ENCODE data around the gene NELL1.
A peak's percentile ranks its signal among the peaks of the same experiment; 100 is the strongest.

NELL1 gene

DNA sequence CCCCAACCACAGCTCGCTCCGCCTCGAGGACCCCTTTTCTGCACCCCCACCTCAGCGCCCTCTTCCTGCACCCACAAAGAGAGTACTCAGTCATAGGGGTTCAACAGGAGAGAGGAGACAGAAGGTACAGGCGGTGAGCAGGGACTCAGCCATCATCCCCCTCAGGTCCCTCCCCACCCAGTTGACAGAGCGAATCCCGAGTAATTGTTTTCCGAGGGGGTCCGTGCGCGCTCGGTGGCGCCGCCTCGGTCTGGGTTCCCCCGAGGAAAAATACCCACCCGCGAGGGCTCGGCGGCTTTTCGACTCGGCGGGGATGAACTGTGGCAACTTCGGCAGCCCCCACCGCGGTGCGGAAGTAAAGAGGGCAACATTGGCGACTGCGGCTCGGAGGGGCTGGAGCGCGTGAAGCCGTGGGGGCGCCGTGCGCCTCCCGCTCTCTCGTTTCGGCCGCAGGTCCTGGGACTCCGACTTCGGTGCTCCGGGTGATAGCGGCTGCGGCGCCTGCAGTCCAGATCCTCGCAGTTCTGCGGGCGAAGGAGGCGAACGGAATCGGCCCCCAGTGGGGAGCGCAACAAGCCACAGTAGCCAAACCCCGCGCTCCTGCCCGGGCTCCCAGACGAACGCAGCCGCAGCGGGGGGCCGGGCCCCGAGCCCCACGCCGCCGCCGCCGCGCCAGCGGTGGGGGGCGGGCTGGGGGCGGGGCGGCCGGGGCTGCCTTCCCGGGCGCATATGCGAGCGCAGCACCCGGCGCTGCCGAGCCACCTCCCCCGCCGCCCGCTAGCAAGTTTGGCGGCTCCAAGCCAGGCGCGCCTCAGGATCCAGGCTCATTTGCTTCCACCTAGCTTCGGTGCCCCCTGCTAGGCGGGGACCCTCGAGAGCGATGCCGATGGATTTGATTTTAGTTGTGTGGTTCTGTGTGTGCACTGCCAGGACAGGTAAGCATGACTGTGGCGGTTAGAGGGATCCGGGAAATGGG, at the start of gene NELL1:
Gene NELL1 (plus strand): TSS at position 743 of the 976 bp plus-strand sequence.
- DNase-seq = no peak

GRCh38 chr11:20620988-20621387, 48.4 kb upstream of the NELL1 start:
- no peak for DNase-seq

- no peak for DNase-seq
Measured at GRCh38 chr11:20621679-20622078, 47.7 kb upstream of the NELL1 start.

GRCh38 chr11:20623252-20623651, 46.1 kb upstream of the NELL1 start:
- no peak for DNase-seq

DNA sequence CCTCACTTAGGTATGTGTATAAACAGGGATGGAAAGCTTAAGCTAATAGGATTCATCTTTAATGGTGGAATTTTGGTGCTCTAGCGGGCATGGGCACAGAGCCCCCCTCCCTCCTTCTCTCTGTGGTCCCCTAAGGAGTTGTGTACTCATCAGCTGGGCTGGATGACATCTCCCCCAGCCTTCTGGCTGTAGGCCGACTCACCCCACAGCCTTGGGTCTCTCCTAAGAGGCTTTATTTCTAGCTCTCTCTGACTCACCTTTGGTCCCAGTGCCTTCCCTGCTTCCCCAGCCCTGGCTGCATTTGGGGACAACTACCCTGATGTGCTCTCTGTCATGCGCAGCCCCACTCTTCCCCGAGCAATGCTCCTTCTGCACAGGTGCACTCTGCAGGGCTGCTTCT, 43.1 kb upstream of the NELL1 start:
- no peak for DNase-seq

DNA sequence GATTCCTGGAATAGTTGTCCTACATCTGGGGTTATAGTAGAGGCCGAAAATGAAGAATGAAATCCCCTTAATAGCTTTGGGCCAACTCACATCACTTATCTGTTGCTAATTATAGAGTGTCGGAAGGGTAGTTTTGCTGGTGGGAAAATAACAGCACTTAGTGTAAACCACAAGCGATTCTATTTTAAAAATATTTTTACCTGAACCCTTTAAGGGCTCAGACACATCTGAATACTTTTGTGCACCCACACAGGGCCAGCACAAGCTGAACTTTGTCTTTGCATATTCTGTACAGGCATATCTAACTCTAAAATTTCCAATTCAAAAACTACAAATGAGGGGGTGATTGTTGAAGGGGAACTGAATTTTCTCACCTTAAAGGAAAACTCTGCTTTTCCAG, 42.4 kb upstream of the NELL1 start:
- DNase-seq = no peak

DNA sequence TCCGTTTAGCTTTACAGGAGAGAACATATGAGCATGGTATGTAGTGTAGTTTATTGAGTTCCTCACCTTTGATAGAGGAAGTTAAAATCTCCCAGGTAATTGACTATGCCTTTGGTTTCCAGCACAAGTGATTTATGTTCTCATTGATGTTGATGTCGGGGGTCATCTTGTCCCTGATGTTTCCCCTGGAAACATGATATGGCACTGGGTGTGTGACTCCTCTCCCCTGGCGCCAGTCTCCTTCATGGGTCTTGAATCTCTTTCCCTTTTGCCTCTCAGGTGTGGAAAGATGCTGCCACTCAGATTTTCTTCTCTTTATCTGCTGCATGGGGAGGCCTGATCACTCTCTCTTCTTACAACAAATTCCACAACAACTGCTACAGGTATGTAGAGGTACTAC, 41.7 kb upstream of the NELL1 start:
- no peak for DNase-seq

DNA sequence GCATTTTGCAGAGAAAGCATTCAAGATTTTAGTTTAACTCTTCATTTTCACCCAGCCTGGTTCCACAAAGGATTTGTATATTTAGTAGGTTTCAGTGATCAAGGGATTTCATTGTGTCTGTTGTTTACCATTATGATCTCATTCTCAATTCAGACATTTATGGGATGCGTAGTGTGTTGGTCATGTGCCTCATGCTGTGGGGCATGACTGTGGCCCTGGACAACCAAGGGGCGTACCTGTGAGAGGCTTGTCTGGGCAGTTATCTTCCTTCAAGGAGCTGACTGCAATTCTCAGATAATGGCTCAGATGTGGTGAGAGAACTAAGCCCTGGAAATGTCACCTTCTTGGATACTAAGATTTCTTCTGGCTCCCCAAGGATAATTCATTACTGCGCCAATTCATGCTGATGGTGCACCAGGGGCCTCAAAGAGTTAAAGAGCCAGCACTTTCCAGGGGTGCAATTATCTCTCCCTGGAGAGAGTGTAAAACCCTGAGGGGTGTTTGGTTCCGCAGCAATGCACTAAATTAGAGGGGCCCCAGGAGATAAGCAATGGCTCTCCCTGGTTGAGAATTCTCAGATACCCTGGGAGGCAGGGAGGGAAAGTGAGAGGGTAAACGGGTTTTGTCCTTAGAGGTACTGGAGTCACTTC, 37.7 kb upstream of the NELL1 start:
- no peak for DNase-seq

DNA sequence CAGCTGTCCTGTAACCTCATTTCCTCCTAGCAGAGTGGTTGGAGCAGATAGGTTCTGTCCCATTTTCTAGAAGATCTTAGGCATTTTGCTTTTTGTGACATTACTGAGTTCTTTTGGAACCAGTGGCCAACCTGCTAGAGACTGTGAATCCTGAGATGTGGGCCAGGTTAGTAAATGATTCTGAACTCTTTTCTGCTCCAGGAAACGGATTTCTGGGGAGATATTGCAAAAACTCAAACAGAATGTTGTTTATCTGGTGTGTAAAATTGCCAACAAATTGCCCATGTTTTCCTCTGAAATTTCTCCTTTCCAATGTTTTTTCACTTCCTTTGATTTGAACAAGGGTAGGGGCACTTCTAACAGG, 37.2 kb upstream of the NELL1 start:
- DNase-seq = no peak

DNA sequence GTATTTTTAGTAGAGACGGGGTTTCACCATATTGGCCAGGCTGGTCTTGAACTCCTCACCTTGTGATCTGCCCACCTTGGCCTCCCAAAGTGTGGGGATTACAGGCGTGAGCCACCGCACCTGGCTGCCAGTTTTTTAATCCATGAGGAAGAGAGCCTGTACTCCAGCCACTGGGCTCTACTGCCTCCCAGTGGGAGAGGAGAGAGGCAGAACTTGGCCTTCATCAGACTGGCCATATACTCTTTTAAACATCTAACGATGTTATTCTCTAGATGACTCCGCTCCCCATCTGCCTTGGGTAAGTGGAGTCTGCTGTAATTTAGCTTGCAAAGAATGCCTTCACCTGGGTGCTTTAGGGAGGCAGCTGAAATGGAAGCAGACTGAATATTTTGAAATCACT, 35.3 kb upstream of the NELL1 start:
- no peak for DNase-seq

DNA sequence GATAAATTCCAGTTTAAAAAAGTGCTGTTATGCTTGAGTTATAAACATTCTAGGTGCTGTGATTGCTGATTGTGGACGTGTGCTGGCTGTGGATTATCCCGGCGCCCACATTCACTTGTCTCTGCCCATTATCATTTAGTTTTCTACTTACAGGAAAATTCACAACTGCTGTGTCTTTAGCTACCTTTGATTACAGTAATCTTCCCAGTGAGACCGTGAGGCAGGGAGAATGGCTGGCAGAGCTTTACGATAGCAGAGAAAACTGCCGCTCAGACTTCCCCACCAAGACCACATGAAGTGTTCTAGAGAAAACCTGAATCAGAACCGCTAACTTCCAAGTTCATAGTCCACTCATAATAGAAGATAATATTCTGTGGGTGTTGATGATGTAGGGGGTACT, 34.6 kb upstream of the NELL1 start:
- DNase-seq = no peak

DNA sequence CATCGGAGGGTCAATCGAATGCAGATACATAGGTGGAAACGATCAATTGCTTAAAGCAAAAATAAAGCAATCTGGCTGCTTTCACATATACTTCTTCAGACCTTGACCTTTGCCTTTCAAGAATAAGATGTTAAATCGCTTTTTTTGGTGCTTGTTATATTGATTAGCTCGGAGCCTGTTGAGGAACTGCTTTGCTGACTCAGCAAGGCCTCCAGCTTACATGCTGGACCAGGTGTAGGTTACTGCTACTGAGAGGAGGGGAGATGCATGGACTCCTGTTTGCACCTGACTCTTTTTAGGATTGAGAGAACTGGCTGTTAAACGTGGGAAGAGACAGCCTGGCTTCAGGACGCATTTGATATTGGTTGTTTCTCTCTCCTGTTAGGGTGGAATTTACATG, 31.3 kb upstream of the NELL1 start:
- DNase-seq = no peak

DNA sequence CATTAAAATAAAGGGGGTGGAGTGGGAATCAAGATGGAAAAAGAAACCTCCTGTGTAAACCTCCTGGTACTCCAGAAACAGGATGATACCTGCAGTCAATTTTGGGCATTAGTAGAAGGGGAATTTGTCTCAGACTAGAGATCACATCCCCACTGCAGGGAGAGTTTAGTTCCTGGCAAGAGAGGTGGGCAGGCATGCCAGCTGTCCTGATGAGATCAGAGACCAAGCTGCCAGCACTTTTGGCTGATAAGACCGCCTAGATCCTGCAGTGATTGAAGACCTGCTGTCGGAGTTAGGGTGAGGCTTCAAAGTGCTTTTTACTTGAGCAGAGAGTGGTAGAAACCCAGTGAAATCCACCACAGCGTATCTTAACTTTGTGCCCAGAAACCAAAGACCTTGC, 29.7 kb upstream of the NELL1 start:
- no peak for DNase-seq

DNA sequence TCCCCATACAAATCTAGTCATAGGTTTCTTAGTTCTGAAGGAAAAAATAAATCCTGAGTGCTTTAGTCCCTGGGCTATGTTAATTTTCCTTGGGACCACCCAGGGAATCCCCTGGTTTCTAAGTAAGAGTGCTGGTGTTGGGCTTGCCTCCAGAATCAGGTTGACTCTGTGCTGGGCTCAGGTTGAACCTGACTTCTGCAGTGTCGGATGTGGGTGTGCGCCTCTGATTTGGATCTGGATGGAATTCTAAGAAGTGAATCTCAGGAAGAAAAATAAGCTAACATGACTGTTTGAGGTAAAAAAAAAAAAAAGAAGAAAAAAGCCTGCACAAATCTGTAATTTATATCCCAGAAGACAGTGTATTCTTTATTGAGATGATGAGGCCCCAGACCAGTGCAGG, 29.0 kb upstream of the NELL1 start:
- DNase-seq = no peak

DNA sequence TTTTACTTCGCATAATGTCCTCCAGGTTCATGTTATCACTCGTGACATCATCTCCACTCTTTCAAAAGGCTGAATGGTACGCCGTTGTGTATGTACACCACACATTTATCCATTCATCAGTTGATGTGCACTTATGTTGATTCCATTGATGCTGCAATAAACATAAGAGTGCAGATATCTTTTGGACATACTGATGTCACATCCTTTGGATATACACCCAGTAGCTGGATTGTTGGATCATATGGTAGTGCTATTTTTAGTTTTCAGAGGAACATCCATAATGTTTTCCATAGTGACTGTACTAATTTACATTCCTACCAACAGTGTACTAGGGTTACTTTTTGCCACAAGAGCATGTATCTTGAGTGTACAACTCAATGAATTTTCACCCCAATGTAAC, 25.0 kb upstream of the NELL1 start:
- DNase-seq = no peak

DNA sequence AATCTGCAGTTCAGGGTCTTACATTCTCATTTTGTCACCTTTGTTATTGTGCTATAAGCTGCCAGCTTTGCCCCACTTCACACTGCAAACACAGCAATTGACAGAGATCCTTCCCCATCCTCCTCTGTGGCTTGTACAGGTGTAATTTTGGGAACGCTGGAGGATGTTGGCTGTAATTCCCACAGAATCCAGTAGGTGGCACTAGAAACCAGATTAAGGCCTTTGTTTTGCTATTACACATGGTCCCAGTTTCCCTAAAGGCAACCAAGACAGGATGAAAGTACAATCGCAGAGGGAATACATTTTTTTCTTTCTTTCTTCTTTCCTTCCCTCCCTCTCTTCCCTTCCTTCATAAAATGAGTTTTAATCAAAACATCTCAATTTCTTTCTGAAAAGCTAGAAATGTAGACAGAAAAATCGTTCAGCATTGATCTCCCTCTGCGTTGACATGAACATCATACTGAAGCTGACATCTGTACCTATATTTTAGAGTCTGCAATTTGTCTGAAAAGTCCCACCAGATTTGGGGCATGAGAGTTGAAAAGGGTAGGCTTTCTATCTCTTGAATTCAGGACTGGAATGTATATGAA, 21.3 kb upstream of the NELL1 start:
- peak; percentile 60 for DNase-seq

GRCh38 chr11:20652150-20652806, 17.1 kb upstream of the NELL1 start:
- DNase-seq = no peak

GRCh38 chr11:20654038-20654437, 15.3 kb upstream of the NELL1 start:
- DNase-seq = no peak

GRCh38 chr11:20656901-20657300, 12.5 kb upstream of the NELL1 start:
- no peak for DNase-seq

- no peak for DNase-seq
Measured at GRCh38 chr11:20658135-20658534, 11.3 kb upstream of the NELL1 start.

DNA sequence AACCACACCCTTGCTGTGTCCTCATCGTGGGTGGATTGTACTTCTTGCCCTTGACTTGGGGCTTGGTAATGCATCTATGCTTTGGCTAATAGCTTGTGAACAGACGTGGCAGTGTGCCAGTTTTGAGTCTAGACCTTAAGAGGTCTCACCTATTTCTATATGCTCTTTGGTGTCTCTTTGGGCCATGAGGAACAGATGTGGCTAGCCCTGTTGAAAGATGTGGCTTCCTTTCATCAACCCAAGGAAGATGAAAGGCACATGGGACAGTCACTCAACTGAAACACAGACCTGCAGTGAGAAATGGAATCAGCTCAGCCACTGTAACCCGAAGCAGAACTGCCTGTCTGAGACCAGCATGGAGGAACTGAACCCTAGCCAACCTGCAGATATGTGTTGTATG, 7.9 kb upstream of the NELL1 start:
- DNase-seq = no peak

DNA sequence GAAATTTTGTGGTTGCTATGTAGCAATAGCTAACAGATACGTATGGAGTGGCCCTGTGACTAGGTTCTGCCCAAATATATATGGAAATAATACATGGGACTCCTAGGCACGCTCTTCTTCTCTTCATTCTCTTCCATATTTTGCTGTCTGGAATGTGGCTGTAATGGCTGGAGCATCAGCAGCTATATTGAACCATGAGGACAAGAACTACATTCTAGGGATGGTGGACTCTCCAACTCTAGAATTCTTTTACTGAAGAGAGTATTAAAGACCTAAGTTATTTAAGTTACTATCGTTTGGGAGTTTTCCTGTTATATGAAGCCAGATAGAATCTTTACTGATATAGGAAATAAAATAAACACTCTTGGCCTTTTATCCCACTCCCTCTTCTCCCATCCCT, 7.5 kb upstream of the NELL1 start:
- DNase-seq = no peak

DNA sequence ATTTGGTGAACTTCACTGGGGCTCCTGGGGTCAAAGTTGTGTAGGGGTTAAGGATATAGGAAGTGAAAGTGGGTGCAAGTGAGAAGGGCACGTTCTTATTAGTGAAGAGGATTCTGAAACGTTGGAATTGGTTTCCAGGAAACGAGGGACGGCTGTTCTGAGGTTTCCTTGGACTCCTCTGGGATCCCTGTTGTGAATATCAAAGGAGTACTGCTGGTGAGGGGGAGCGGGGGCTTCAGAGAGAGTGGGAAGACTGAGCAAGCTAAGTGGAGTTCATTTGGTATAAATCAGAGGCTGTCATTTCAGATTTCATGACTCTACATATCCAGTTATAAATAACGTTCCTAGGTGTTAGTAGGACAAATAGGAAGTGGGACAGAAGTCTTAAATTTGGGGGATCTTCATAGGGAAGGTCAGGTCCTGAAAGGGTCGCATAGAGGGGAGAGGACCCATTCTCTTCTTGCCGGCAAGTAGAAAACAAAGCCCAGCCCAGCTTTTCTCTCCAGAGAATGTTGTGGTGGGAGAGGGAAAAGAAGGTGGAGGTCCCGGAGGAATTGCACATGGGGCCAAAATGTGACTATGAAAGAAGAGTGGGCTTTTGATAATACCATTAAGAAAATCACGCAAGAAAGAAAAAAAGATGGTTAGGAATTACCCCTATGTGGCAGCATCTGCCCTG, 1.1 kb upstream of the NELL1 start:
- no peak for DNase-seq
